Liver (tissue), 9 donors: ENCODE results near the gene IGF2R. TPM values are rescaled to one million over a fixed set of nuclear protein-coding genes. Genes with fewer than 3 reads are reported as not detected.

ENCODE experiments used
- DNase-seq: peaks from one replicate; pipeline ENCODE4 v3.0.0-alpha.2; 2017; ENCODE audit warnings: low spot score
- H3K27ac ChIP-seq, 2 donors: one replicate each; pipeline ENCODE4 v1.7.0; 2013; ENCODE audit warnings: inconsistent platforms in 2 of 2, low read length in 2 of 2, control low read depth in 1 of 2, low read depth in 1 of 2, mild to moderate bottlenecking in 1 of 2
- H3K27me3 ChIP-seq, 4 donors: one replicate each; pipeline versions ENCODE4 v1.6.1 to v1.7.0; 2013; ENCODE audit warnings: low read length in 3 of 4, inconsistent platforms in 1 of 4, mild to moderate bottlenecking in 1 of 4, moderate library complexity in 1 of 4; ENCODE audit not compliant: control insufficient read depth in 4 of 4, insufficient read depth in 4 of 4
- H3K36me3 ChIP-seq, 4 donors: one replicate each; pipeline versions ENCODE4 v1.6.1 to v1.7.0; 2013; ENCODE audit warnings: low read length in 3 of 4, mild to moderate bottlenecking in 3 of 4, low read depth in 1 of 4, moderate library complexity in 1 of 4; ENCODE audit not compliant: control insufficient read depth in 4 of 4, insufficient read depth in 3 of 4
- H3K4me1 ChIP-seq, 4 donors: one replicate each; pipeline versions ENCODE4 v1.6.1 to v1.7.0; 2013; ENCODE audit warnings: low read length in 3 of 4, mild to moderate bottlenecking in 3 of 4, moderate library complexity in 1 of 4; ENCODE audit not compliant: control insufficient read depth in 4 of 4, insufficient read depth in 4 of 4
- H3K4me3 ChIP-seq, 3 donors: one replicate each; pipeline versions ENCODE4 v1.6.1 to v1.7.0; 2013; ENCODE audit warnings: low read length in 3 of 3, control low read depth in 1 of 3, low read depth in 1 of 3, mild to moderate bottlenecking in 1 of 3
- H3K9ac ChIP-seq, 2 donors: one replicate each; pipeline ENCODE4 v1.7.0; 2013; ENCODE audit warnings: low read length in 2 of 2, mild to moderate bottlenecking in 2 of 2, moderate library complexity in 2 of 2, control low read depth in 1 of 2, low read depth in 1 of 2
- H3K9me3 ChIP-seq, 4 donors: one replicate each; pipeline versions ENCODE4 v1.6.1 to v1.7.0; 2013; ENCODE audit warnings: low read length in 3 of 4; ENCODE audit not compliant: control insufficient read depth in 4 of 4
- EGR1 ChIP-seq, 2 donors: IDR thresholded peaks; 2 replicates each; pipeline ENCODE4 v1.6.1; 2016 to 2018; ENCODE audit warnings: antibody characterized with exemption in 2 of 2, low read depth in 2 of 2
- FOXA1 ChIP-seq: IDR thresholded peaks from 2 replicates; pipeline ENCODE4 v1.6.1; 2016; ENCODE audit warnings: antibody characterized with exemption
- FOXA2 ChIP-seq: IDR thresholded peaks from 2 replicates; pipeline ENCODE4 v1.6.1; 2016; ENCODE audit warnings: antibody characterized with exemption
- GABPA ChIP-seq, 2 donors: IDR thresholded peaks in 1 of 2; conservative IDR thresholded peaks in 1 of 2; 2 replicates each; pipeline ENCODE4 v1.6.1; 2016; ENCODE audit warnings: antibody characterized with exemption in 2 of 2, mild to moderate bottlenecking in 1 of 2, moderate library complexity in 1 of 2
- HNF4A ChIP-seq, 2 donors: conservative IDR thresholded peaks; 2 replicates each; pipeline ENCODE4 v1.6.1; 2016; ENCODE audit warnings: antibody characterized with exemption in 2 of 2, mild to moderate bottlenecking in 2 of 2
- HNF4G ChIP-seq: IDR thresholded peaks from 2 replicates; pipeline ENCODE4 v1.6.1; 2016; ENCODE audit warnings: antibody characterized with exemption
- JUND ChIP-seq, 2 donors: IDR thresholded peaks; 2 replicates each; pipeline ENCODE4 v1.6.1; 2016; ENCODE audit warnings: antibody characterized with exemption in 2 of 2
- NR2F2 ChIP-seq: IDR thresholded peaks from 2 replicates; pipeline ENCODE4 v1.6.1; 2016; ENCODE audit warnings: antibody characterized with exemption
- RAD21 ChIP-seq, 2 donors: IDR thresholded peaks; 2 replicates each; pipeline ENCODE4 v1.6.1; 2016; ENCODE audit warnings: antibody characterized with exemption in 2 of 2, mild to moderate bottlenecking in 2 of 2
- RXRA ChIP-seq, 2 donors: IDR thresholded peaks; 2 replicates each; pipeline ENCODE4 v1.6.1; 2017 to 2018; ENCODE audit warnings: antibody characterized with exemption in 2 of 2, mild to moderate bottlenecking in 1 of 2
- SP1 ChIP-seq: IDR thresholded peaks from 2 replicates; pipeline ENCODE4 v1.6.1; 2018; ENCODE audit warnings: antibody characterized with exemption, mild to moderate bottlenecking
- TAF1 ChIP-seq: conservative IDR thresholded peaks from 2 replicates; pipeline ENCODE4 v1.6.1; 2016; ENCODE audit warnings: antibody characterized with exemption, mild to moderate bottlenecking
- YY1 ChIP-seq: IDR thresholded peaks from 2 replicates; pipeline ENCODE4 v1.6.1; 2016; ENCODE audit warnings: antibody characterized with exemption, mild to moderate bottlenecking
- WGBS: extraction: QIAGEN DNeasy Blood & Tissue Kit; methylation state at CpG from one replicate; pipeline ENCODE4 v1.1.7; 2013; 5-methylcytosine and 5-hydroxymethylcytosine counted together
- polyA plus RNA-seq, 2 donors: library from polyadenylated mRNA; stranded (reverse) in 1 of 2; unstranded in 1 of 2; fragments of 200-250 nt in 1 of 2; fragments of >200 nt in 1 of 2; fragmentation: Nextera tagmentation in 1 of 2; extraction: Ambion mirVana in 1 of 2; gene quantifications; one replicate each; pipeline versions ENCODE4 v1.2.1 to v1.2.3, GENCODE V29; 2013 to 2015
- total RNA-seq, 2 donors: library from RNA; depleted of rRNA; stranded (reverse); fragments of >200 nt; gene quantifications; one replicate each; pipeline ENCODE4 v1.2.3, GENCODE V29; 2014
- TF ChIP-seq, protein P1 (sequence below): fragments of 150-350 bp; IDR thresholded peaks from 2 replicates; pipeline ENCODE4 v1.5.1; 2017; ENCODE audit warnings: improper control_type of control experiment, low read depth, low read length; ENCODE audit not compliant: missing input control
- TF ChIP-seq, protein P2 (sequence below): IDR thresholded peaks from 2 replicates; pipeline ENCODE4 v1.6.1; 2016; ENCODE audit warnings: antibody characterized with exemption, mild to moderate bottlenecking
- TF ChIP-seq, protein P3 (sequence below): IDR thresholded peaks from 2 replicates; pipeline ENCODE4 v1.6.1; 2016; ENCODE audit warnings: antibody characterized with exemption
- TF ChIP-seq, protein P4 (sequence below): IDR thresholded peaks from 2 replicates; pipeline ENCODE4 v1.6.1; 2016; ENCODE audit warnings: antibody characterized with exemption
- TF ChIP-seq, protein P5 (sequence below): IDR thresholded peaks from 2 replicates; pipeline ENCODE4 v1.6.1; 2016; ENCODE audit warnings: antibody characterized with exemption
- donor health status: healthy.
- donor health status: healthy.
- donor health status: healthy.
- donor health status: healthy.
- donor health status: healthy.

Gene IGF2R
- total and polyA plus RNA-seq, 4 donors = 16.6 to 84.9 (median 45.7) TPM

DNA sequence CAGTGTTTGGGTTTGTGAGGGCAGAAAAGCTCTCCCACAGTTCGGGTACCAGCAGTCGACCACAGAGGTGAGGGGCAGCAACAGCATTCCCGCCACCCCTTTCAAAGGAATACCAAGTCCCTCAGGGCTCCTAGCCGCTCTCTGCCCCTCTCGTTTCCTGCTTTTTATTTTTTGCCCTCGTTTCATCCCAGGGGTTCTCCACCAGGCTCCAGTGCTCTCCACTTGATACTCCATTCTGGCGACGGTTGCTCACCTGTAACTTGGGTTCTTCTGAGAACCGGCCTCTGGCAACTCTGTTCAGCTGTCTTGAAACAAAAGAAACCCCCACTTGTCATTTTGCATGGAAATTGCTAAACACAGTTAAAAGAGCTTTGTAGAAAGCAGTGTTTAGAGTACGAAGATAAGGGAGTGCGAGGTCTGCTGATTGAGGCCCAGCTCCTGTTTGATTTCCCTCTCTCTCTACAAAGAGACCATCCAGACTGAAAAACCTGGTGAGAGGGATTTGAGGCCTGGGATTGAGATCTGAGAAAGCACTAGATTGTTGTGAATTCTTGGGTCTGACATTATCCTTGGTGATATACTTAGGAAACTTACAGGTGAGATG lies 28.7 kb downstream of the IGF2R start:
- no peak overlapping the region for H3K9ac ChIP-seq
- 94% methylated on average over 11 of the region's 11 CpGs for WGBS

More for the DNA sequence above, 28.7 kb downstream of the IGF2R start:
- no peaks in the 10 kb centered on the region for H3K9me3 ChIP-seq
- no peak overlapping the region for H3K4me3 ChIP-seq
- TF ChIP-seq SP1 (no peak), RXRA (IDR thresholded peaks at IDR 0.05) (no peak), YY1 (no peak), FOXA2 (no peak), EGR1 (IDR thresholded peaks at IDR 0.05; ENCODE audit: low read depth in 2 of 2) (no peak), HNF4G (no peak), RAD21 (IDR thresholded peaks at IDR 0.05) (no peak), FOXA1 (no peak), GABPA (IDR thresholded peaks at IDR 0.05 in 1 of 2, conservative IDR thresholded peaks at IDR 0.05 in 1 of 2) (no peak), HNF4A (conservative IDR thresholded peaks at IDR 0.05) (no peak), TAF1 (no peak), JUND (IDR thresholded peaks at IDR 0.05) (no peak), NR2F2 (no peak)
- TF ChIP-seq, protein P1, sequence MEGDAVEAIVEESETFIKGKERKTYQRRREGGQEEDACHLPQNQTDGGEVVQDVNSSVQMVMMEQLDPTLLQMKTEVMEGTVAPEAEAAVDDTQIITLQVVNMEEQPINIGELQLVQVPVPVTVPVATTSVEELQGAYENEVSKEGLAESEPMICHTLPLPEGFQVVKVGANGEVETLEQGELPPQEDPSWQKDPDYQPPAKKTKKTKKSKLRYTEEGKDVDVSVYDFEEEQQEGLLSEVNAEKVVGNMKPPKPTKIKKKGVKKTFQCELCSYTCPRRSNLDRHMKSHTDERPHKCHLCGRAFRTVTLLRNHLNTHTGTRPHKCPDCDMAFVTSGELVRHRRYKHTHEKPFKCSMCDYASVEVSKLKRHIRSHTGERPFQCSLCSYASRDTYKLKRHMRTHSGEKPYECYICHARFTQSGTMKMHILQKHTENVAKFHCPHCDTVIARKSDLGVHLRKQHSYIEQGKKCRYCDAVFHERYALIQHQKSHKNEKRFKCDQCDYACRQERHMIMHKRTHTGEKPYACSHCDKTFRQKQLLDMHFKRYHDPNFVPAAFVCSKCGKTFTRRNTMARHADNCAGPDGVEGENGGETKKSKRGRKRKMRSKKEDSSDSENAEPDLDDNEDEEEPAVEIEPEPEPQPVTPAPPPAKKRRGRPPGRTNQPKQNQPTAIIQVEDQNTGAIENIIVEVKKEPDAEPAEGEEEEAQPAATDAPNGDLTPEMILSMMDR = no peak
- TF ChIP-seq, protein P2, sequence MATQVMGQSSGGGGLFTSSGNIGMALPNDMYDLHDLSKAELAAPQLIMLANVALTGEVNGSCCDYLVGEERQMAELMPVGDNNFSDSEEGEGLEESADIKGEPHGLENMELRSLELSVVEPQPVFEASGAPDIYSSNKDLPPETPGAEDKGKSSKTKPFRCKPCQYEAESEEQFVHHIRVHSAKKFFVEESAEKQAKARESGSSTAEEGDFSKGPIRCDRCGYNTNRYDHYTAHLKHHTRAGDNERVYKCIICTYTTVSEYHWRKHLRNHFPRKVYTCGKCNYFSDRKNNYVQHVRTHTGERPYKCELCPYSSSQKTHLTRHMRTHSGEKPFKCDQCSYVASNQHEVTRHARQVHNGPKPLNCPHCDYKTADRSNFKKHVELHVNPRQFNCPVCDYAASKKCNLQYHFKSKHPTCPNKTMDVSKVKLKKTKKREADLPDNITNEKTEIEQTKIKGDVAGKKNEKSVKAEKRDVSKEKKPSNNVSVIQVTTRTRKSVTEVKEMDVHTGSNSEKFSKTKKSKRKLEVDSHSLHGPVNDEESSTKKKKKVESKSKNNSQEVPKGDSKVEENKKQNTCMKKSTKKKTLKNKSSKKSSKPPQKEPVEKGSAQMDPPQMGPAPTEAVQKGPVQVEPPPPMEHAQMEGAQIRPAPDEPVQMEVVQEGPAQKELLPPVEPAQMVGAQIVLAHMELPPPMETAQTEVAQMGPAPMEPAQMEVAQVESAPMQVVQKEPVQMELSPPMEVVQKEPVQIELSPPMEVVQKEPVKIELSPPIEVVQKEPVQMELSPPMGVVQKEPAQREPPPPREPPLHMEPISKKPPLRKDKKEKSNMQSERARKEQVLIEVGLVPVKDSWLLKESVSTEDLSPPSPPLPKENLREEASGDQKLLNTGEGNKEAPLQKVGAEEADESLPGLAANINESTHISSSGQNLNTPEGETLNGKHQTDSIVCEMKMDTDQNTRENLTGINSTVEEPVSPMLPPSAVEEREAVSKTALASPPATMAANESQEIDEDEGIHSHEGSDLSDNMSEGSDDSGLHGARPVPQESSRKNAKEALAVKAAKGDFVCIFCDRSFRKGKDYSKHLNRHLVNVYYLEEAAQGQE = no peak
- TF ChIP-seq, protein P3, sequence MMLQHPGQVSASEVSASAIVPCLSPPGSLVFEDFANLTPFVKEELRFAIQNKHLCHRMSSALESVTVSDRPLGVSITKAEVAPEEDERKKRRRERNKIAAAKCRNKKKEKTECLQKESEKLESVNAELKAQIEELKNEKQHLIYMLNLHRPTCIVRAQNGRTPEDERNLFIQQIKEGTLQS = no peak
- TF ChIP-seq, protein P4, sequence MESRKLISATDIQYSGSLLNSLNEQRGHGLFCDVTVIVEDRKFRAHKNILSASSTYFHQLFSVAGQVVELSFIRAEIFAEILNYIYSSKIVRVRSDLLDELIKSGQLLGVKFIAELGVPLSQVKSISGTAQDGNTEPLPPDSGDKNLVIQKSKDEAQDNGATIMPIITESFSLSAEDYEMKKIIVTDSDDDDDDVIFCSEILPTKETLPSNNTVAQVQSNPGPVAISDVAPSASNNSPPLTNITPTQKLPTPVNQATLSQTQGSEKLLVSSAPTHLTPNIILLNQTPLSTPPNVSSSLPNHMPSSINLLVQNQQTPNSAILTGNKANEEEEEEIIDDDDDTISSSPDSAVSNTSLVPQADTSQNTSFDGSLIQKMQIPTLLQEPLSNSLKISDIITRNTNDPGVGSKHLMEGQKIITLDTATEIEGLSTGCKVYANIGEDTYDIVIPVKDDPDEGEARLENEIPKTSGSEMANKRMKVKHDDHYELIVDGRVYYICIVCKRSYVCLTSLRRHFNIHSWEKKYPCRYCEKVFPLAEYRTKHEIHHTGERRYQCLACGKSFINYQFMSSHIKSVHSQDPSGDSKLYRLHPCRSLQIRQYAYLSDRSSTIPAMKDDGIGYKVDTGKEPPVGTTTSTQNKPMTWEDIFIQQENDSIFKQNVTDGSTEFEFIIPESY = no peak
- TF ChIP-seq, protein P5, sequence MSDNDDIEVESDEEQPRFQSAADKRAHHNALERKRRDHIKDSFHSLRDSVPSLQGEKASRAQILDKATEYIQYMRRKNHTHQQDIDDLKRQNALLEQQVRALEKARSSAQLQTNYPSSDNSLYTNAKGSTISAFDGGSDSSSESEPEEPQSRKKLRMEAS = no peak
- no peak for DNase-seq
- peaks cover 0 to 12% (median 4%) of the 10 kb centered on the region in 4 donors for H3K4me1 ChIP-seq
- peaks cover 0 to 6% (median 4%) of the 10 kb centered on the region in 4 donors for H3K36me3 ChIP-seq
- H3K27me3 ChIP-seq = no peaks in the 10 kb centered on the region
- H3K27ac ChIP-seq = no peak overlapping the region
